OCI-LY7 (cell line): ENCODE measurements around the gene CCDC57. TPM values are rescaled to one million over a fixed set of nuclear protein-coding genes. Genes with fewer than 3 reads are reported as not detected.

Experiments used
- BruUV-seq: library from RNA; stranded (reverse); fragments of 400-500 nt; replicated peaks from 2 replicates; lab custom pipeline; 2021; lab: Mats Ljungman, UMichigan
- CTCF ChIA-PET: fragments of 300-600 bp; sonication (Branson Sonifier 250); formaldehyde crosslinking; loops from one replicate; lab custom pipeline; 2022; ENCODE audit warnings: antibody characterized with exemption; ENCODE audit not compliant: unreplicated experiment; lab: Charles Lee
- POLR2A ChIA-PET: fragments of 300-600 bp; sonication (Branson Sonifier 250); formaldehyde crosslinking; loops from one replicate; lab custom pipeline; 2022; ENCODE audit warnings: antibody characterized with exemption; lab: Charles Lee
- DNase-seq: peaks from one replicate; pipeline ENCODE4 v3.0.0-alpha.2; 2015; ENCODE audit warnings: low spot score
- H2AFZ ChIP-seq: fragments of 200-600 bp; sonication (generic), shearing (Covaris generic); 2 replicates; pipeline ENCODE4 v1.6.1; 2014; ENCODE audit warnings: mild to moderate bottlenecking, antibody characterized with exemption, low read length, moderate library complexity
- H3K27ac ChIP-seq: fragments of 200-600 bp; sonication (generic); 2 replicates; pipeline ENCODE4 v1.5.1; 2014; ENCODE audit warnings: mixed run types, low read depth, mild to moderate bottlenecking, moderate library complexity, low read length, inconsistent platforms; ENCODE audit not compliant: poor library complexity, severe bottlenecking
- H3K36me3 ChIP-seq: fragments of 200-600 bp; sonication (generic); 2 replicates; pipeline ENCODE4 v1.6.1; 2014; ENCODE audit warnings: mild to moderate bottlenecking, antibody characterized with exemption, low read length, moderate library complexity, mixed read lengths; ENCODE audit not compliant: insufficient read depth
- H3K4me1 ChIP-seq: fragments of 200-600 bp; sonication (generic); 2 replicates; pipeline ENCODE4 v1.5.1; 2014; ENCODE audit warnings: mild to moderate bottlenecking, low read length; ENCODE audit not compliant: insufficient read depth, poor library complexity, severe bottlenecking
- H3K4me2 ChIP-seq: fragments of 200-600 bp; sonication (generic); 2 replicates; pipeline ENCODE4 v1.6.1; 2014; ENCODE audit warnings: mild to moderate bottlenecking, low read length
- H3K4me3 ChIP-seq: fragments of 200-600 bp; sonication (generic); 2 replicates; pipeline ENCODE4 v1.5.1; 2014; ENCODE audit warnings: mild to moderate bottlenecking, low read depth, low read length; ENCODE audit not compliant: poor library complexity, severe bottlenecking
- H3K79me2 ChIP-seq: fragments of 200-600 bp; sonication (generic); 2 replicates; pipeline ENCODE4 v1.6.1; 2016; ENCODE audit warnings: low read depth, mild to moderate bottlenecking, low read length, moderate library complexity, mixed read lengths; ENCODE audit not compliant: insufficient read depth
- H3K9me2 ChIP-seq: fragments of 200-600 bp; sonication (generic); 2 replicates; pipeline ENCODE4 v1.6.1; 2016; ENCODE audit warnings: mild to moderate bottlenecking, low read length, mixed read lengths; ENCODE audit not compliant: insufficient read depth
- H3K9me3 ChIP-seq: fragments of 200-600 bp; sonication (generic); 2 replicates; pipeline ENCODE4 v1.6.1; 2014; ENCODE audit warnings: mild to moderate bottlenecking, mixed run types, low read length, mixed read lengths
- H4K20me1 ChIP-seq: fragments of 200-600 bp; sonication (generic); 2 replicates; pipeline ENCODE4 v1.6.1; 2014; ENCODE audit warnings: mild to moderate bottlenecking, antibody characterized with exemption, low read length, moderate library complexity, mixed read lengths; ENCODE audit not compliant: insufficient read depth
- CTCF ChIP-seq: fragments of 200-600 bp; sonication (generic); conservative IDR thresholded peaks from 2 replicates; pipeline ENCODE4 v1.5.1; 2014; ENCODE audit warnings: mild to moderate bottlenecking, antibody characterized with exemption, low read length, moderate library complexity, mixed read lengths
- EZH2phosphoT487 ChIP-seq: fragments of 200-600 bp; sonication (generic); IDR thresholded peaks from 2 replicates; pipeline ENCODE4 v1.6.1; 2018; ENCODE audit warnings: low read depth, borderline replicate concordance, mild to moderate bottlenecking, mixed run types, antibody characterized with exemption, low read length, moderate library complexity, mixed read lengths
- intact Hi-C: fragments of 100-400 bp; cut with micrococcal nuclease; formaldehyde crosslinking; loops from one replicate; pipeline ENCODE4 v1.10.0; 2022; ENCODE audit not compliant: unreplicated experiment
- total RNA-seq, 2 experiments: library from RNA; depleted of rRNA in 1 of 2; stranded (reverse); fragments of >200 nt in 1 of 2; shearing (Covaris generic) in 1 of 2; gene quantifications; 2 replicates each; pipeline ENCODE4 v1.2.3, GENCODE V29; 2014 to 2022

CCDC57 gene
- total RNA-seq, 2 experiments from 2014 or later: 34.5 to 58.7 TPM

GRCh38 chr17:82107341-82107860 is 105.2 kb downstream of the CCDC57 start:
- H3K79me2 ChIP-seq: no peaks in the 10 kb centered on the region
- H3K9me2 ChIP-seq: no peaks in the 10 kb centered on the region
- peak; percentile 52 for DNase-seq
- intact Hi-C loops: loop anchor here (2.0 kb wide), 2 partner anchors 15 to 47 kb away; no protein-coding TSS in a partner anchor
- no TSS peak for BruUV-seq
- ChIA-PET POLR2A (interaction anchor here (2.5 kb wide), 1 partner anchor 70 kb away, joined by 9 read pairs; the partner anchor contains the start of gene DCXR), CTCF (no interaction called here)
- no peak overlapping the region for H2AFZ ChIP-seq
- no peaks in the 10 kb centered on the region for H4K20me1 ChIP-seq
- H3K4me3 ChIP-seq: no peak overlapping the region
- no peaks in the 10 kb centered on the region for H3K36me3 ChIP-seq
- peaks cover 33% of the 10 kb centered on the region for H3K4me1 ChIP-seq
- no peak overlapping the region for H3K27ac ChIP-seq
- no peaks in the 10 kb centered on the region for H3K9me3 ChIP-seq
- TF ChIP-seq CTCF: peak; percentile 65
- no peak for TF ChIP-seq EZH2phosphoT487
- H3K4me2 ChIP-seq: peak overlapping the region; percentile 70; the same call in 1 of the 2 replicates

DNA sequence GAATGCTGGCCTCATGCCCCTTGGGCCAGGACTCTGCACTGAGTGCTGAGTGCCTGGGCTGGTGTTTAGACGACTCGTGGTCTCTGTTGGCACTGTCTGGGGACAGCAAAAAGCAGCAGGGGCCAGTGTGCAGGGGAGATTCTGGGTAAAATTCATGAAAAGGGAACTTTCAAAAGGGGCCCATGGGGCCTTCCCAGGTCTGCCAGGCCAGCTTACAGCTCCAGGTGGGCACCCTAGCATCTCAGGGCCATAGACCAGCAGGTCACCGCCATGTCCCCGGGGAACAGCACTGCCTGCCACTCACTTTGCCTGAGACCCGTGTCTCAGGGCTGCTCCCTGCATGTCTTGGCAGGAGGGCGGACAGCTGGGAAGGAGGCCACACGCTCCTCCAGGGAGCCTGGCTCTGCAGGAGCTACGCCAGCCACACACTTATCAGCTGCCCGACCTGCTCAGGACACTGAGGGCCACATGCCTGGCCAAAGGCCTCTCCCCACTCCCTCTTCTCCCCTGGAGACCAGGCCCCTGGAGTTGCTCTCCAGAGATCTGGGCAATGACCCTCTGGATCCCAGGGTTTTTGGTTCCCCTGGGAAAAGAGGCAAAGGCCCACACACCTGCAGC is 105.8 kb downstream of the CCDC57 start:
- BruUV-seq: no TSS peak
- peak overlapping the region; percentile 70 for H3K4me2 ChIP-seq
- POLR2A ChIA-PET: interaction anchor here (0.6 to 2.5 kb wide), 4 partner anchors 17 to 920 kb away, joined by 3 to 9 read pairs (median 4); partner anchors contain the start of gene DCXR
- intact Hi-C loops: loop anchor here (2.0 kb wide), 2 partner anchors 16 to 48 kb away; no protein-coding TSS in a partner anchor
- CTCF ChIA-PET: interaction anchor here (0.7 kb wide), 1 partner anchor 79 kb away, joined by 3 read pairs; no protein-coding TSS in a partner anchor
- TF ChIP-seq CTCF: no peak
- no peak for TF ChIP-seq EZH2phosphoT487
- no peaks in the 10 kb centered on the region for H4K20me1 ChIP-seq
- H2AFZ ChIP-seq: peak overlapping the region; percentile 55
- H3K79me2 ChIP-seq: no peaks in the 10 kb centered on the region
- no peaks in the 10 kb centered on the region for H3K9me3 ChIP-seq
- no peak for DNase-seq
- no peaks in the 10 kb centered on the region for H3K36me3 ChIP-seq
- peak overlapping the region; percentile 58 for H3K4me3 ChIP-seq
- H3K9me2 ChIP-seq: no peaks in the 10 kb centered on the region
- H3K27ac ChIP-seq: peak overlapping the region; percentile 62
- peaks cover 39% of the 10 kb centered on the region for H3K4me1 ChIP-seq
